Chondrocyte (in vitro differentiated cells): ENCODE data around the gene ARHGEF10L. TPM values are rescaled to one million over a fixed set of nuclear protein-coding genes. Genes with fewer than 3 reads are reported as not detected.
A peak's percentile ranks its signal among the peaks of the same experiment; 100 is the strongest.

ENCODE experiments used
- DNase-seq: peaks from one replicate; pipeline ENCODE4 v3.0.0; 2021; ENCODE audit warnings: mixed read lengths, low spot score
- H3K27ac Mint-ChIP-seq: one replicate; pipeline ENCODE4 v1.8.0; 2021; ENCODE audit warnings: mild to moderate bottlenecking, moderate library complexity, mixed read lengths; ENCODE audit not compliant: unreplicated experiment
- H3K27me3 Mint-ChIP-seq: 2 replicates; pipeline ENCODE4 v1.8.0; 2021; ENCODE audit warnings: low read depth, mixed read lengths
- H3K36me3 Mint-ChIP-seq: 2 replicates; pipeline ENCODE4 v1.8.0; 2021; ENCODE audit warnings: low read depth, mixed read lengths
- H3K4me1 Mint-ChIP-seq: 2 replicates; pipeline ENCODE4 v1.8.0; 2021; ENCODE audit warnings: low read depth, mild to moderate bottlenecking, mixed read lengths
- H3K4me3 Mint-ChIP-seq: one replicate; pipeline ENCODE4 v1.8.0; 2021; ENCODE audit warnings: mild to moderate bottlenecking, moderate library complexity, mixed read lengths; ENCODE audit not compliant: unreplicated experiment
- H3K9me3 Mint-ChIP-seq: 2 replicates; pipeline ENCODE4 v1.8.0; 2021; ENCODE audit warnings: low read depth, mixed read lengths
- total RNA-seq: library from RNA; stranded (reverse); gene quantifications from 3 replicates; pipeline ENCODE4 v1.2.1, GENCODE V29; 2021
- TF ChIP-seq, protein P1 (sequence below): fragments of 200-600 bp; sonication (generic); IDR thresholded peaks from 2 replicates; pipeline ENCODE4 v1.5.0; 2021; ENCODE audit warnings: antibody characterized with exemption, mild to moderate bottlenecking, moderate library complexity

Gene ARHGEF10L
- total RNA-seq, 1 donor from 2014 or later = 40.0 TPM

DNA sequence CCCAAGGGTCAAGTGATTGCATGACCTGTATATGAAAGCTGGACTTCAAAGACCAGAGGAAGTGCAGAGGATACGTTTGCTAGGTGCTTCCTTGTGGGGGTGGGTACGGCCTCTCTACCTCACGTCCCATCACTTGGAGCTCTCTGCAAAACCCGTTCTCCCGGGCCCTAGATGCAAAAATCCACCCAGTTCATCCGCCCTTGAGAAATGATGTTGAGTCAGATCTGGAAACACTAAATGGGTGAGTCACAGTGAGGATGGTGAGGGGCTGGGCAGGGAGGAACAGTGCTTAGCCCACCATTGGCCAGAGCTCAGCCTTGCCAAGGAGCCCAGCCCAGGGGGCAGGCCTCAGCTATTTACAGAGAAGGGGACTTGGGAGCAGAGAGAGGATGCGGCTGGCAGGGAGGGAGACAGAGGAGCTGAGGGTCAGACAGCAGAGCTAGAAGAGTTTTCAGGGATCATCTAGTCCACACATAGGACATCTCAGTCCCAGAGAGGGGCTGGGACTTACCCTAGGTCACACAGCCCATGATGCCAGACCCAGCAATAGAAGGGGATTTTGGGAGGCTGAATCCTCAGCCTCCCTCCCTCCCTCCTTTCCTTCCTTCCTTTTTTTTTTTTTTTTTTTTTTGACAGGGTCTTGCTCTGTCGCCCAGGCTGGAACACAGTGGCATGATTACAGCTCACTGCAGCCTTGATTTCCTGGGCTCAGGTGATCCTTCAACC is 14.6 kb downstream of the ARHGEF10L start:
- no peak for DNase-seq
- Mint-ChIP-seq H3K27ac (peak overlapping the region; percentile 95), H3K9me3 (no peaks in the 10 kb centered on the region), H3K4me3 (no peak overlapping the region), H3K27me3 (no peaks in the 10 kb centered on the region), H3K36me3 (no peaks in the 10 kb centered on the region), H3K4me1 (peaks cover 48% of the 10 kb centered on the region)
- TF ChIP-seq, protein P1, sequence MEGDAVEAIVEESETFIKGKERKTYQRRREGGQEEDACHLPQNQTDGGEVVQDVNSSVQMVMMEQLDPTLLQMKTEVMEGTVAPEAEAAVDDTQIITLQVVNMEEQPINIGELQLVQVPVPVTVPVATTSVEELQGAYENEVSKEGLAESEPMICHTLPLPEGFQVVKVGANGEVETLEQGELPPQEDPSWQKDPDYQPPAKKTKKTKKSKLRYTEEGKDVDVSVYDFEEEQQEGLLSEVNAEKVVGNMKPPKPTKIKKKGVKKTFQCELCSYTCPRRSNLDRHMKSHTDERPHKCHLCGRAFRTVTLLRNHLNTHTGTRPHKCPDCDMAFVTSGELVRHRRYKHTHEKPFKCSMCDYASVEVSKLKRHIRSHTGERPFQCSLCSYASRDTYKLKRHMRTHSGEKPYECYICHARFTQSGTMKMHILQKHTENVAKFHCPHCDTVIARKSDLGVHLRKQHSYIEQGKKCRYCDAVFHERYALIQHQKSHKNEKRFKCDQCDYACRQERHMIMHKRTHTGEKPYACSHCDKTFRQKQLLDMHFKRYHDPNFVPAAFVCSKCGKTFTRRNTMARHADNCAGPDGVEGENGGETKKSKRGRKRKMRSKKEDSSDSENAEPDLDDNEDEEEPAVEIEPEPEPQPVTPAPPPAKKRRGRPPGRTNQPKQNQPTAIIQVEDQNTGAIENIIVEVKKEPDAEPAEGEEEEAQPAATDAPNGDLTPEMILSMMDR = no peak

GRCh38 chr1:17554954-17555353 is 15.5 kb downstream of the ARHGEF10L start:
- no peaks in the 10 kb centered on the region for H3K9me3 Mint-ChIP-seq
- no peaks in the 10 kb centered on the region for H3K36me3 Mint-ChIP-seq
- no peak overlapping the region for H3K27ac Mint-ChIP-seq
- H3K4me3 Mint-ChIP-seq = no peak overlapping the region
- no peak for DNase-seq
- H3K27me3 Mint-ChIP-seq = no peaks in the 10 kb centered on the region
- peaks cover 52% of the 10 kb centered on the region for H3K4me1 Mint-ChIP-seq
- TF ChIP-seq, protein P1 = no peak

DNA sequence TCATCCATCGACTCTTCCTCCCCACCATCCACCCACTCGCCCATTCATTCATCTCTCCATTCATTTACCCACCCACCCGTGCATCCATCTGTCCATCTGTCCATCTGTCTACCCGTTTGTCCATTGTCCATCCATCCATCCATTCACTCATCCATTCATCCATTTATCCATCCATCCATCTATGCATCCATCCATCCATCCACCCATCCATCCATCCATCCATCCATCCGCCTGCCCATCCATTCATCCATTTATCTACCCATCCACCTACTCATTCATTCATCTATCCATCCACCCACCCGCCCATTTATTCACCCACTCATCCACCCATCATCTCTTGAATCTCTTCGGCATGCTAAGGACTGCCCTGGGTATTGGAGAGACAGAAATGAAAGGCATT is 18.5 kb downstream of the ARHGEF10L start:
- TF ChIP-seq, protein P1 = no peak
- no peaks in the 10 kb centered on the region for H3K36me3 Mint-ChIP-seq

GRCh38 chr1:17558541-17558940 is 19.0 kb downstream of the ARHGEF10L start:
- Mint-ChIP-seq H3K27ac (no peak overlapping the region), H3K27me3 (no peaks in the 10 kb centered on the region), H3K9me3 (no peaks in the 10 kb centered on the region), H3K4me3 (no peak overlapping the region), H3K4me1 (peaks cover 55% of the 10 kb centered on the region), H3K36me3 (no peaks in the 10 kb centered on the region)
- DNase-seq = no peak
- TF ChIP-seq, protein P1 = no peak

More for the DNA sequence above, 18.5 kb downstream of the ARHGEF10L start:
- no peaks in the 10 kb centered on the region for H3K9me3 Mint-ChIP-seq
- H3K4me3 Mint-ChIP-seq = no peak overlapping the region
- H3K27ac Mint-ChIP-seq = no peak overlapping the region
- DNase-seq = no peak
- peaks cover 57% of the 10 kb centered on the region for H3K4me1 Mint-ChIP-seq
- no peaks in the 10 kb centered on the region for H3K27me3 Mint-ChIP-seq

DNA sequence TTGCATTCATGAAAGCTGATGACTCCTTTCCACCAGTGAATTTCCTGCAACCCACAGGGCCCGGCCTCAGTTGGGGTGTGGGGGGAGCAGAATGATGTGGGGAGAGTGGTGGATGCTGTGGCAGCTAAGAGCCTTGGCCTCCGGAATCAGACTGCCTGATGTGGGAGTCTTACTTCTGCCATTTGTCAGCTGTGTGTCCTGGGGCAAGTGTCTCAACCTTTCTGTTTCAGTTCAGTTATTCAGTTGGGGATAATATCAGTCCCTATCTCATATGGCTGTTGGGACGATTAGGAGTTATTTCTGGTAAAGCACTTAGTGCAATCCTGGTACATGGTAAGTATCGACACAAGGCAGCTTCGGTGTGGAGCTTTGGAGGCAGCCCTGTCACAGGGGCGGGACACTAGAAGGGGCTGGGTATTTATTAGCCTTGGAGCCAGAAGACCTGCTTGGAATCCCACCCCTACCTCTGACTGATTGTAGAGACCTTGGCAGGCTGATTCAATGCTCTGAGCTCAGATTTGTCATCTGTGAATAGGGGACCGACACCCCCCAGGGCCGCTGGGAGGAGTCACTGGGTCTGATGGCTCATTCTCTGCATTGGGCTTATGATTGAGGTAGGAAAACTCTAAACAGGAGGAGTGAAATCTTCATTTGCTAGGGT is 19.6 kb downstream of the ARHGEF10L start:
- TF ChIP-seq, protein P1 = no peak
- Mint-ChIP-seq H3K36me3 (no peaks in the 10 kb centered on the region), H3K27me3 (no peaks in the 10 kb centered on the region), H3K4me3 (no peak overlapping the region), H3K27ac (peak overlapping the region; percentile 43), H3K9me3 (no peaks in the 10 kb centered on the region), H3K4me1 (peaks cover 55% of the 10 kb centered on the region)
- no peak for DNase-seq
